Measurements from ENCODE around the gene TTLL1. TPM values are rescaled to one million over a fixed set of nuclear protein-coding genes. Genes with fewer than 3 reads are reported as not detected.

TTLL1 gene
- polyA plus RNA-seq, 1 donor (not counting 4 experiments of a cell fraction or from before 2014, with no cell fraction given): 3.5 TPM

- DNase-seq (ENCODE audit: low read depth, low spot score) (no peak), FAIRE-seq (no peak)
Measured at GRCh38 chr22:42992092-42992491, 97.1 kb downstream of the TTLL1 start.

DNA sequence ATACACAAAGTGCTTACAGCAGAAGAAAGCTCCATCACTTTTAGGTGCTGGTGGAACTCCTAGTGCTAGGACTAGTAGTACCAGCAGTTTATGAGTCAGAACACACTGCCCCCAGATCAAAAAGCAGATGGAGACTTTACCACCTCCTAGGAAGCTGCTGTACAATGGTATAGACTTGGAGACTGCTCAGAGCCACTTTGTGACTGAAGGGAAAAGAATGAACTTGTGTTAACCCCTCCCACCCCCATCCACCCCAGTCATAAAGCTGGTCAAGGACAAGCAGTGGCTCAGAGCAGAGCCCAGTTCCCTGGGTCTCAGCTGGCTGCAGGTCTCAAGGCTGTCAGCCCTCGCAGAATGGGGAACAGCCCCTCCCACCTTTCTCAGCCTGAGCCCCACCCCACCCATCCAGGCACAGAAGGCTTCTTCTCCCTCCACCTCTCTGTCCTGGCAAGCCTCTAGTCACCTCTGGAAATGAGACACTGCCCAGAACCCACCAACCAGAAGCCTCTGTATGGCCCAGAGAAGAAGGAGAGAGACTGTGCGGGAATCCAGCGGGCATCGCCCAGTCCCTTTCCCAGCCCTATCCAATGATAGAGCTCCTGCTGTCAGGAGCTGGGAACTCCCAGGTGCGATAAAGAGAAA is 98.1 kb downstream of the TTLL1 start:
- H3K36me3 ChIP-seq (ENCODE audit: control insufficient read depth in 2 of 2, extremely low read depth in 1 of 2, insufficient read depth in 2 of 2, low read length in 2 of 2): no peaks in the 10 kb centered on the region
- H3K27ac ChIP-seq (ENCODE audit: control insufficient read depth, insufficient read depth, low read length): peak overlapping the region; percentile 46
- no peak overlapping the region for H3K4me3 ChIP-seq (ENCODE audit: control insufficient read depth in 2 of 3, extremely low read depth in 1 of 3, insufficient read depth in 2 of 3, low read depth in 1 of 3, low read length in 3 of 3)
- H3K79me2 ChIP-seq (ENCODE audit: control insufficient read depth, insufficient read depth, low read length): peaks cover 76% of the 10 kb centered on the region
- H4K20me1 ChIP-seq (ENCODE audit: control insufficient read depth, extremely low read depth, insufficient read depth, low read length): peaks cover 15% of the 10 kb centered on the region
- no peaks in the 10 kb centered on the region for H3K27me3 ChIP-seq (ENCODE audit: control insufficient read depth, extremely low read depth, insufficient read depth, low read length)
- peak overlapping the region; percentile 55 for H3K4me2 ChIP-seq (ENCODE audit: control insufficient read depth, extremely low read depth, insufficient read depth, low read depth, low read length)
- H3K4me1 ChIP-seq (ENCODE audit: control insufficient read depth, extremely low read depth, insufficient read depth, low read length): peaks cover 45% of the 10 kb centered on the region
- TF ChIP-seq EZH2 (IDR thresholded peaks at IDR 0.05; ENCODE audit: low read length): no peak
- TF ChIP-seq, protein P1, sequence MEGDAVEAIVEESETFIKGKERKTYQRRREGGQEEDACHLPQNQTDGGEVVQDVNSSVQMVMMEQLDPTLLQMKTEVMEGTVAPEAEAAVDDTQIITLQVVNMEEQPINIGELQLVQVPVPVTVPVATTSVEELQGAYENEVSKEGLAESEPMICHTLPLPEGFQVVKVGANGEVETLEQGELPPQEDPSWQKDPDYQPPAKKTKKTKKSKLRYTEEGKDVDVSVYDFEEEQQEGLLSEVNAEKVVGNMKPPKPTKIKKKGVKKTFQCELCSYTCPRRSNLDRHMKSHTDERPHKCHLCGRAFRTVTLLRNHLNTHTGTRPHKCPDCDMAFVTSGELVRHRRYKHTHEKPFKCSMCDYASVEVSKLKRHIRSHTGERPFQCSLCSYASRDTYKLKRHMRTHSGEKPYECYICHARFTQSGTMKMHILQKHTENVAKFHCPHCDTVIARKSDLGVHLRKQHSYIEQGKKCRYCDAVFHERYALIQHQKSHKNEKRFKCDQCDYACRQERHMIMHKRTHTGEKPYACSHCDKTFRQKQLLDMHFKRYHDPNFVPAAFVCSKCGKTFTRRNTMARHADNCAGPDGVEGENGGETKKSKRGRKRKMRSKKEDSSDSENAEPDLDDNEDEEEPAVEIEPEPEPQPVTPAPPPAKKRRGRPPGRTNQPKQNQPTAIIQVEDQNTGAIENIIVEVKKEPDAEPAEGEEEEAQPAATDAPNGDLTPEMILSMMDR (optimal IDR thresholded peaks at IDR 0.05 in 1 of 3, IDR thresholded peaks at IDR 0.05 in 1 of 3, conservative IDR thresholded peaks at IDR 0.05 in 1 of 3; ENCODE audit: extremely low read depth in 1 of 3, insufficient read depth in 2 of 3, low read length in 3 of 3): no peak
- no peak overlapping the region for H3K9ac ChIP-seq (ENCODE audit: control insufficient read depth, extremely low read depth, insufficient read depth, low read length)
- H3K9me1 ChIP-seq (ENCODE audit: control insufficient read depth, extremely low read depth, insufficient read depth, low read length): peaks cover 7% of the 10 kb centered on the region
- dilution Hi-C loops (cut with MboI; ENCODE audit: extremely low pct_ligation_motif_present, low sequenced_read_pairs): no loop called here
- H3K9me3 ChIP-seq (ENCODE audit: control insufficient read depth, low read depth, low read length): no peaks in the 10 kb centered on the region
- H2AFZ ChIP-seq (ENCODE audit: control insufficient read depth, low read length): no peak overlapping the region
- DNase-seq (ENCODE audit: low read depth, low spot score): no peak
- FAIRE-seq: peak; percentile 32

More at GRCh38 chr22:42992092-42992491, 97.1 kb downstream of the TTLL1 start:
- H3K4me2 ChIP-seq (ENCODE audit: control insufficient read depth, extremely low read depth, insufficient read depth, low read depth, low read length): no peak overlapping the region
- no peaks in the 10 kb centered on the region for H3K27me3 ChIP-seq (ENCODE audit: control insufficient read depth, extremely low read depth, insufficient read depth, low read length)
- H3K4me3 ChIP-seq (ENCODE audit: control insufficient read depth in 2 of 3, extremely low read depth in 1 of 3, insufficient read depth in 2 of 3, low read depth in 1 of 3, low read length in 3 of 3): no peak overlapping the region
- H3K9me1 ChIP-seq (ENCODE audit: control insufficient read depth, extremely low read depth, insufficient read depth, low read length): peaks cover 9% of the 10 kb centered on the region
- H4K20me1 ChIP-seq (ENCODE audit: control insufficient read depth, extremely low read depth, insufficient read depth, low read length): peaks cover 15% of the 10 kb centered on the region
- H3K4me1 ChIP-seq (ENCODE audit: control insufficient read depth, extremely low read depth, insufficient read depth, low read length): peaks cover 50% of the 10 kb centered on the region
- no peak overlapping the region for H3K9ac ChIP-seq (ENCODE audit: control insufficient read depth, extremely low read depth, insufficient read depth, low read length)
- no peak for TF ChIP-seq EZH2 (IDR thresholded peaks at IDR 0.05; ENCODE audit: low read length)
- TF ChIP-seq, protein P1 (optimal IDR thresholded peaks at IDR 0.05 in 1 of 3, IDR thresholded peaks at IDR 0.05 in 1 of 3, conservative IDR thresholded peaks at IDR 0.05 in 1 of 3; ENCODE audit: extremely low read depth in 1 of 3, insufficient read depth in 2 of 3, low read length in 3 of 3): no peak
- dilution Hi-C loops (cut with MboI; ENCODE audit: extremely low pct_ligation_motif_present, low sequenced_read_pairs): no loop called here
- no peak overlapping the region for H2AFZ ChIP-seq (ENCODE audit: control insufficient read depth, low read length)
- no peaks in the 10 kb centered on the region for H3K9me3 ChIP-seq (ENCODE audit: control insufficient read depth, low read depth, low read length)
- H3K36me3 ChIP-seq (ENCODE audit: control insufficient read depth in 2 of 2, extremely low read depth in 1 of 2, insufficient read depth in 2 of 2, low read length in 2 of 2): no peaks in the 10 kb centered on the region
- peaks cover 76% of the 10 kb centered on the region for H3K79me2 ChIP-seq (ENCODE audit: control insufficient read depth, insufficient read depth, low read length)
- no peak overlapping the region for H3K27ac ChIP-seq (ENCODE audit: control insufficient read depth, insufficient read depth, low read length)
